GM21528 (cell line): ENCODE results near the gene ALPI.
A peak's percentile ranks its signal among the peaks of the same experiment; 100 is the strongest.
"Not testable (repeated sequence)": the region's sequence is repeated elsewhere in the genome, so short reads cannot be mapped to it uniquely, and the experiment has no call there.

Experiments
- ATAC-seq: cut with Tn5 transposase; IDR thresholded peaks from one replicate; pipeline ENCODE4 v1.9.1; 2021; ENCODE audit warnings: mild to moderate bottlenecking, moderate library complexity; ENCODE audit not compliant: unreplicated experiment, low FRiP score

Gene ALPI

GRCh38 chr2:232420463-232421188 is 35.3 kb upstream of the ALPI start:
- ATAC-seq, result no peak

DNA sequence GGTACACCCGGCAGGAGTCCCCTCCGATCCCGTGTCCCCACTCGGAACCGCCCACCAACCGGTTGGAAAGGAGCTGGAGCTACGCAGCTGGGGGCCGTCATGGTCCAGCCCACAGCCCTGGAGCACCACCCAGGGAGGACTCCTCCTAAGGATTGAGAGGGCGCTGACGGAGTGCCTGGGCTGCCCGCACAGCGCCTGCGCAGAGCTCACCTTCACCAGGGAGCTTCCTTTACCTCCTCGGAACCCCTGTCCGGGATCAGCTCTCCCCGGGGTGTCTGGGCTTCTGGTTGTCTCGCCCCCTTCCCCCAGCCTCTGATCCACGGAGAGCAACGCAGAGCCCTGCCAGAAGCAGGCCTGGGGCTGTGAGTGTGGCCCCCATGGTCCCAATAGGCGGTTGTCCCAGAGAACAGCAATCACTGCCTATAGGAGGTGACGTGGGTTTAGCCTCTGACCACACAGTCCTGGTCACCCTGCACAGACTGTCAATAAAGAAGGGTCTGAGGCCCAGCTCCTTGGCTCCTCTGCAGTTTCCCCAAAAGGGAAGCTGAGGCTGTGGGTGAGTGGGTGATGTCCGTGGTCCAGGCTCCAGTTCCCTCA is 34.7 kb upstream of the ALPI start:
- no peak for ATAC-seq

DNA sequence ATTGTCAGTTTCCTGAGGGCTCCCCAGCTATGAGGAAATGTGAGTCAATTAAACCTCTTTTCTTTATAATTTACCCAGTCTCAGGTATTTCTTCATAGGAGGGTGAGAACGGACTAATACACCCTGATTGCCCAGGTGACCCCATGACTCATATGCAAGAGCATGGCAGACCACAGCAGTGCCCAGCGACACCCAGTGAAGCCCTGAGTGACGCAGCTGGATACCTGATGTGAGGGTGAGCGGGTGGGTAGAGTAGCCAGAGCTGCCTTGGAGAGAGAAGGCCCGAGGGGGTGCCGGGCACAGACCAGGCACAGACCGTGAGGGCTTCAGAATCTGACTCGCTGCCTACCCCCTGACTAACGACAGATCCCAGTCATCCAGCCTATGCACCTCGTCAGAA is 33.9 kb upstream of the ALPI start:
- no peak for ATAC-seq

DNA sequence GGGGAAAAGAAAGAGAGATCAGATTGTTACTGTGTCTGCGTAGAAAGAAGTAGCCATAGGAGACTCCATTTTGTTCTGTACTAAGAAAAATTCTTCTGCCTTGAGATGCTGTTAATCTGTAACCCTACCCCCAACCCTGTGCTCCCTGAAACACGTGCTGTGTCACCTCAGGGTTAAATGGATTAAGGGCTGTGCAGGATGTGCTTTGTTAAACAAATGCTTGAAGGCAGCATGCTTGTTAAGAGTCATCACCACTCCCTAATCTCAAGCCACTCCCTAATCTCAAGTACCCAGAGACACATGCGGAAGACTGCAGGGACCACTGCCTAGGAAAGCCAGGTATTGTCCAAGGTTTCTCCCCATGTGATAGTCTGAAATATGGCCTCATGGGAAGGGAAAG is 33.0 kb upstream of the ALPI start:
- not testable (repeated sequence) for ATAC-seq

GRCh38 chr2:232423407-232423806 is 32.5 kb upstream of the ALPI start:
- not testable (repeated sequence) for ATAC-seq

GRCh38 chr2:232431705-232432590 is 24.0 kb upstream of the ALPI start:
- ATAC-seq, result no peak

- ATAC-seq, result no peak
These were observed 23.3 kb upstream of the ALPI start for GRCh38 chr2:232432598-232433184.

GRCh38 chr2:232433622-232434021 is 22.3 kb upstream of the ALPI start:
- not testable (repeated sequence) for ATAC-seq

- ATAC-seq, result no peak
These were observed 21.9 kb upstream of the ALPI start for GRCh38 chr2:232434091-232434490.

DNA sequence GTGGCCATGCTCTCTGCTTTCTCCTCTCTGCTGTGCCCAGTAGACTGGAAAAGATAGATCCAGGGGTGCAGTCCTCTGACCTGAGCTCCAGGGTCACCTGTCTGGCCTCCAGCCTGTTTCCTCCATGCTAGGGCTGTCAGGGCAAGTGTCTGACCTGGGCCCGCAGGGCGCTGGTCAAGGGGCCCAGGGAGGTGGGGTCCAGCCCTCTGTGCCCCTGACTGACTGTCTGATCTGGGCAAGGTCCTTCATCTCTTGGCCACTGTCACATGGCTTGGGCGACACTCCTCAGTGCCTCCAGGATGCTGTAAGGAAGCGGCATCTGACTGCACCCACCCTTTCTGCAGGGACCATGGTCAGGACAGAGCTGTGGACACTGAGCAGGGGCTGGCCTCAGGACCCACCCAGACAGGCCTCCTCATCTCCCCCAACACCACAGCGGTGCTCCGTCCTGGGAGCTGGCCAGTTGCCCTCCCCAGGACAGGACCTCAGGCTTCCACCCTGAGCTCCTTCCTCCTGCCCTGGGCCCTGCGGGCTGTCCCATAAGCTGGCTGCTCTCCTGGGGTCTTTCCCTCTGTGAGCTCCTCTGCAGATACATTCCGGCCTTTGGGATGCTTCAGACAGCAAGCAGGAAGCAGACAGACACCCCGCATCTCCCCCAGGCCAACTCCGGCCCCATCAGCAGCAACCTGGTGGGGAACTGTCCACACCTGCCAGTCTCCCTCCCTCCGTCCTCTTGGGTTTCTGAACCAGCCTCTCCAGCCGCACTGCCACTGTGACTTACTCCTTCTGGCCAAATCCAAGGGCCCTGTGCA is 21.2 kb upstream of the ALPI start:
- no peak for ATAC-seq

DNA sequence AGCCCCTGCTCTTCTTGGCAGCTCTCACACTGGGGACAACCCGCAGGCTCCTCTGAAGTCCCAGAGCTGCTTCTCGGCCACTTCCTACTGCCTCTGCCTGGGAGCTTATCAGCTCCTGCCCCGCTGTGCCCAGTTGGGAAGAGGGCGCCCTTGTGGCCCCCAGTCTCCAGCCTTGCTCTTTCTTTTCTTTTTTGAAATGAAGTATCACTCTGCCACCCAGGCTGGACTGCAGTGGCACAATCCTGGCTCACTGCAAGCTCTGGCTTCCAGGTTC is 20.6 kb upstream of the ALPI start:
- ATAC-seq, result no peak

DNA sequence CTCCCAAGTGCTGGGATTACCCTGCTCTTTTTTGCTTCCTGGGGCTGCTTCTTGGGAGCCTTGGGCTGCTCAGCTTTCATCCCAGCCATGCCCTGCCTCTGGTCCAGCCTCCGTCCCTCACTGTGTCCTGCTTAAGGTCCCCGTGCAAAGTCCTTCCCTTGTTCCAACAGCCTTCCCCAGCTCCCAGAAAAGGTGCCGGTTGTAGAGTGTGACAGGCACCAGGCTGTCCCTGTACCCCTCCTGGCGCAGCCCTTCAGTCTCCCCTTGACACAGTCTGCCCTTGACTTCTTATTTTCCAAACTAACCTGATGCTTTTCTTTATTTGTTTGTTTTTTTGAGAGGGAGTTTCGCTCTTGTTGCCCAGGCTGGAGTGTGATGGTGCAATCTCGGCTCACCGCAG is 20.1 kb upstream of the ALPI start:
- ATAC-seq, result no peak

GRCh38 chr2:232436381-232437194 is 19.4 kb upstream of the ALPI start:
- ATAC-seq, result no peak

- ATAC-seq, result no peak
These were observed 18.8 kb upstream of the ALPI start for GRCh38 chr2:232437195-232437571.

DNA sequence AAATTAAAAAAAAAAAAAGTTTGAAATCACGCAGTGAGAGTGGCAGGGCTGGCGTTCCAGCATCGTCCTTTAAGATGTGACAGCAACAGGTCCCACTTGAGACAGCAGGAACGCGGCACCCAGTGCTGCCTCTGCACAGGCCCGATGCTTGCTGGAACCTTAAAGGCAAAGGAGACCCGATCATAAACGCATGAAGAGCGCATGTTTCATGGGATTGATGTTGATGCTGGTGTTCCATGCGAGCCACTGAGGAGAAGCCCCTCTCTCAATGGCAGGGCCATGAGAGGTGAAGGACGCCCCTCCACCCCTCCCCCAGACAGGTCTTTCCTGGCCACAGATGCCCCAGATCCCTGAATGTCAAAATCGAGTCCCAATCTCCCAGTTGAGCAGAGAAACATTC is 17.9 kb upstream of the ALPI start:
- ATAC-seq, result no peak

DNA sequence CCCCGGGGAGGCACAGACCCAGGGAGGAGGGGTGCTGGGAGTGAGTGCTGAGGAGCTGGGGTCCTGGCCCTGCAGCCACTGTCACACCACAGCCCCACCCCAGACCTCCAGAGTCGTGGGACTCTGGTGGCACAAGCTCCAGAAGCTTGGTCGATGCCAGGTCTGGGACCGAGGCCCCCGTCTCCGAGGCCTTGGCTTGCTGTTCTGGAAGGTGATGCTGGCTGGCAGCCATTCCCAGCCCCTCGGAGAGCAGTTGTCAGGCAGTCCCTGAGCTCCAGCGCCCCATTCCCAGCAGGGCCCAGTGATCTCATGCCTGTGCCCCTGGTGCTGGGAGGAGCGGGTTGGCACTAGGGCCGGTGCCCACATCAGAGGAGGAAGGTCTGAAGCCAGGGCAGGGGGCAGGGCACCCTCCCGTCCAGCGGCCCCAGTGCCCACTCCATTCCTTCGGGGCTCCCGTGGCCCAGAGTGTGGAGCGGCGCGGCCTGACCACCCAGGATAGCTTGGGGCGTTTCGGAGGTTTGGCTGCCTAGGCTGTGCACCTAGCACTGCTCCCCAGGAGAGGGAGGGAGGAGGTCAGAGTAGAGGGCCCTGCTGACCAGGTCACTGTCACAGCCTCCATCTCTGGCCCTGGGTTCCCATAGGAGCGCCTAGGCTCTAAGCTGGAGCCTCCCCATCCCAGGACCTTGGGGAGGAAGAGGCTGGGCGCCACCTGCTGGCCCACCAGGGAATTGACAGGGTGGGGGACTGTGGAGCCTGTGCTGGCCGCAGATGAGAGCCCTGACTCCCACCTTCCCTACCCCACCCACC is 16.8 kb upstream of the ALPI start:
- no peak for ATAC-seq

- no peak for ATAC-seq
These were observed 16.2 kb upstream of the ALPI start for GRCh38 chr2:232439758-232440135.

GRCh38 chr2:232440220-232441018 is 15.5 kb upstream of the ALPI start:
- peak; percentile 79 for ATAC-seq
